SKM-1 (cell line): Measurements from ENCODE around the gene CES4A.
"Not testable (repeated sequence)": the region's sequence is repeated elsewhere in the genome, so short reads cannot be mapped to it uniquely, and the experiment has no call there.

Experiments
- DNase-seq: peaks from one replicate; lab custom pipeline; 2025; ENCODE audit not compliant: unreplicated experiment; lab: John Stamatoyannopoulos, UW

The CES4A gene

DNA sequence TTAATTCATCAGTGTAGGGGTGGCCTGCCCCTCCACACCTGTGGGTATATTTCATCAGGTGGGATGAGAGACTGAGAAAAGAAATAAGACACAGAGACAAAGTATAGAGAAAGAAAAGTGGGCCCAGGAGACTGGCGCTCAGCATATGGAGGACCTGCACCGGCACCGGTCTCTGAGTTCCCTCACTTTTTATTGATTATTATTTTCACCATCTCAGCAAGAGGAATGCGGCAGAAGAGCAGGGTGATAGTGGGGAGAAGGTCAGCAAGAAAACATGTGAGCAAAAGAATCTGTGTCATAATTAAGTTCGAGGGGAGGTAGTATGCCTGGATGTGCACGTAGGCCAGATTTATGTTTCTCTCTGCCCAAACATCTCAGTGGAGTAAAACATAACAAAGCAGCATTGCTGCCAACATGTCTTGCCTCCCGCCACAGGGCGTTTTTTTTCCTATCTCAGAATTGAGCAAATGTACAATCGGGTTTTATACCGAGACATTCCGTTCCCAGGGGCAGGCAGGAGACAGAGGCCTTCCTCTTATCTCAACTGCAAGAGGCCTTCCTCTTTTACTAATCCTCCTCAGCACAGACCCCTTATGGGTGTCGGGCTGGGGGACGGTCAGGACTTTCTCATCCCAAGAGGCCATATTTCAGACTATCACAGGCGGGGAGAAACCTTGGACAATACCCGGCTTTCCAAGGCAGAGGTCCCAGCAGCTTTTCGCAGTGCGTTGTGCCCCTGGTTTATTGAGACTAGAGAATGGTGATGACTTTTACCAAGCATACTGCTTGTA is 32.8 kb upstream of the CES4A start:
- not testable (repeated sequence) for DNase-seq

DNA sequence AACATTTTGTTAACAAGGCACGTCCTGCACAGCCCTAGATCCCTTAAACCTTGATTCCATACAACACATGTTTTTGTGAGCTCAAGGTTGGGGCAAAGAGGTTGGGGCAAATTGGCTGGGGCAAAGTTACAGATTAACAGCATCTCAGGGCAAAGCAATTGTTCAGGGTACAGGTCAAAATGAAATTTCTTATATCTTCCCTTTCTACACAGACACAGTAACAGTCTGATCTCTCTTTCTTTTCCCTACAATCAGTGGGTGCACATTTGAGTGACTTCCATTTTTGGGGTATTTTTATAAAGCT is 32.3 kb upstream of the CES4A start:
- DNase-seq: not testable (repeated sequence)

DNA sequence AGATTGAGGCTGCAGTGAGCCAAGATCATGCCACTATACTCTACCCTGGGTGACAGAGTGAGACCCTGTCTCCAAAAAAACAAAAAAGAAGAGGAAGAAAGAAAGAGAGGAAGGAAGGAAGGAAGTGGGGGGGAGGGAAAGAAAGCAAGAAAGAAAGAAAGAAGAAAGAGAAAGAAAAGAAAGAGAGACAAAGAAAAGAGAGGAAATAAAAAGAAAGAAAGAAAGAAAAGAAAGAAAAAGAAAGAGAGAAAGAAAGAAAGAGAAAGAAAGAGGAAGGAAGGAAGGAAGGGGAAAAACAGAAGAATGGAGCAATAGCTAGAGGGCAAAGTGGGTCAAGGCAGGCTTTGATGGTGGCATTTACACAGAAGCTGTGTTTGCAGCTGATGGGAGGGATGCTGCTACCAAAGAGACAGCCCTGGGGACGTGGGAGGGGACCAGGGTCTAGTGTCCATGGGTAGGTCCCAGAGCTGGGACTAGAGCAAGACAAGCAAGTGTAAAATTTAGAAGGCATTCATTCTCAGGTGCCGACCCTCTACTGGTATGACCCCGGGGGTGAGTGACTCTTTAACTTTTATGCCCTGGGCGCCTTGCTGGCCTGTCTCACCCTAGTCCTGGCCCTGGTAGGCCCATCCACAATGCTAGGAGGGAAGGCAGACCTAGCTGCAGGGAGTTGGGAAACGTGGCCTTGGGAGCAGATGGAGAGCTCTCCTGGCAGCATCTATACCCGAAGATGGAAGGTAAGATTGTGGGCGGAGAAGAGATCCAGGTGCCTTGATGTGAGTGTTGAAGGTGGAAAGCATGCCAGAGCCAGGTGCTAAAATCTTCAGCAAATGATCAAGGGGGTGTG is 29.3 kb upstream of the CES4A start:
- DNase-seq: no peak

DNA sequence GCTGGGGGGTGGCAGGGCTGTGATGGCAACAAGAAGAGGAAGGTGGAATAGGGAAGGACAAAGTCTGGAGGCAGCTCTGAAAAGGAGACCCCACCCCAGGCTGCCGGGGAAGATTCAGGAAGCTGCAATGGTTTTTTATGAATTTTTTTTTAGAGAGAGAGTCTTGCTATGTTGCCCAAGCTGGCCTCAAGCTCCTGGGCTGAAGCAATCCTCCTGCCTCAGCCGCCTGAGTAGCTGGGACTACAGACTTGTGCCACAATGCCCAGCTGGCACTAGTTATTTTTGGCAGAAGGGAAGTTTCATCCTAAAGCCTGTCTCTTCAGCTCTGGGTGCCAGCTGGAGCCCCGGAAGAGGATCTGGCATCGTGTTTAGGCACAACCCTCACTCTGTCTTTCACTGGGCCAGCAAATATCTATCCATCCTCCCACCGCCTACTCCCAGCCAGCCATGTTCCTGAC is 28.7 kb upstream of the CES4A start:
- no peak for DNase-seq

DNA sequence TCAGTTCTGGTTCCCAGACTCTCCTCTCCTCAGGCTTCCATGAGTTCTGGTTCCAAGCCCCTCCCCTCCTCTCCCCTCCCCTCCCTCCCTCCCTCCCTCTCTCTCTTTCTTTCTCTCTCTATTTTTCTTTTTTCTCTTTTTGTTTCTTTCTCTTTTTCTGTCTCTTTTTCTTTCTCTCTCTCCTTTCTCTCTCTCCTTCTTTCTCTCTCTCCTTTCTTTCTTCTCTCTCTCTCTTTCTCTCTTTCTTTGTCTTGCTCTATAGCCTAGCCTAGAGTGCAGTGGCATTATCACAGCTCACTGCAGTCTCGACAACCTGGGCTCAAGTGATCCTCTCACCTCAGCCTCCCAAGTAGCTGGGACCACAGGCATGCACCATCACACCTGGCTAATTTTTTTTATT is 28.1 kb upstream of the CES4A start:
- DNase-seq: no peak

DNA sequence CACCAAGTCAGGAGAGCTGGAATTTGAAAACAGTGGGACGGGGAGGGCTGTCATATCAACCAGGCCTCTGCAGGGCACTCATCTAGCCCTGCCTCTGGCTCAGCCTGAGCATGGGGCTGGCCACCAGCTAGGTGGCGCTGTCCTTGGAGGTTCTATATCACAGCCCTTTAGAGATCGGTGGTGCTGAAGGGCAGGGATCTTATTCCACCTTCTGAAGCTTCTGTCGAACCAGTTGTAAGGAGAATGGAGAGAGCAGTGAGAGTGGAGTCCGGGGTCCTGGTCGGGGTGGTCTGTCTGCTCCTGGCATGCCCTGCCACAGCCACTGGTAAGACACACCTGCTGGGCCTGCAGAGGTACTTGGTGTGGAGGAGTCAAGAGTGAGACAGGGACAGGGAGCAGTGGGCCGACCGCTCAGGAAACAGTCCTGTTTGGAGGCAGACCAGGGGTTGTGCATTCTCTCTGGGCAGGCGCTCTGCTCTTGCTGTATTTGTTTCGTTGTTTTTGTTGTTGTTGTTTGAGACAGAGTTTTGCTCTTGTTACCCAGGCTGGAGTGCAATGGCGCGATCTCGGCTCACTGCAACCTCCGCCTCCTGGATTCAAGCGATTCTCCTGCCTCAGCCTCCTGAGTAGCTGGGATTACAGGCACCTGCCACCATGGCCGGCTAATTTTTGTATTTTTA is 27.2 kb upstream of the CES4A start, which contains the start of gene CES3:
Gene CES3, plus strand, starts transcription at position 202 of the 680 bp plus-strand sequence. Its CDS starts 42 bp downstream, at position 244.
- peak; percentile 49 for DNase-seq

DNA sequence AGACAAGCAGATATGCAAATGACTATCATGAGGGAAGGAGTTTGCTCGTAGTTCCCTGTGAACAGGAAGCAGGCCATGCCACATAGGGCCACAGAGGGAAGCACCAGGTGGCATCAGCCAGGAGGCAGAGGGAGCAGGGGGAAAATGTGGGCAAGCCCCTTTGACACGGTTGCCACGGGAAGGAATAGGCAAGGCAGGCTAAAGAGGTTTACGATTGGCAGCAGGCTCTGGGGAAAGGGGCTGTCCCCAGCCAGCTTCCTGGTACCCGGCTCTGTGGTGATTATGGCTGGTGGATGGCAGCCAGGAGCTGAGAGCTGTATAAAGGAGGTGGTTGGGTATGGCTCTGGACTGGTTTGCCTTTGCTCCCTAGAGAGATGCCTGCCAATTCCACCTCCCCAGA is 26.5 kb upstream of the CES4A start:
- no peak for DNase-seq

DNA sequence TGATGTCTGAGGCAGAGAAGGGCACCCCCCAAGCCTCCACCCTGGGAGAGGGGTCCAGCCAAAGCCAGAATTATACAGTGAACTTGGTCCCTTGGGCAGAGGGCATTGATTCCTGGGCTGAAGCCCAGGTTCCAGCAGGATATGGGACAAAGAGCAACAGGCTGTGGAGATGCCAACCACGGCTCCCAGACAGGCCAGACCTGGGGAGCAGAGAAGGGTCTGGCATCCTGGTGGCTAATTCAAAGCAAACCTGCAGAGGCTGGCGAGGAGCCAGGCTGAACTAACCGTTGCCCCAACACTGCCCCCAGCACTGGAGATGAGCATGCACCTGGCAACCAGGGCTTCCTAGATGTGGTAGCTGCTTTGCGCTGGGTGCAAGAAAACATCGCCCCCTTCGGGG is 24.3 kb upstream of the CES4A start:
- no peak for DNase-seq

DNA sequence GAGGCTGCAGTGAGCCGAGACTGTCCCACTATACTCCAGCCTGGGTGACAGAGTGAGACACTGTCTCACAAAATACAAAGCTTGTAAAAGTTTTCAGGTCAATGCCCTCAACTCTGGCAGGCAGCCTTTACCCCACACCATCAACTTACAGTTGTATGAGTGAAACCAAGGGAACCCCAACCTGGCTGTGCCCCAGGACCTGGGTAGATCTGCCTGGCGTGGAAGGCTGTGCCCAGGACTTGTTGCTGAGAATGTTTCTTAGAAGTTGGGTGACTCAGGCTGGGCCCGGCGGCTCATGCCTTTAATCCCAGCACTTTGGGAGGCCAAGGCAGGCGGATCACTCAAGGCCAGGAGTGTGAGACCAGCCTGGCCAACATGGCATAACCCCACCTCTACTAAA is 19.5 kb upstream of the CES4A start:
- no peak for DNase-seq

DNA sequence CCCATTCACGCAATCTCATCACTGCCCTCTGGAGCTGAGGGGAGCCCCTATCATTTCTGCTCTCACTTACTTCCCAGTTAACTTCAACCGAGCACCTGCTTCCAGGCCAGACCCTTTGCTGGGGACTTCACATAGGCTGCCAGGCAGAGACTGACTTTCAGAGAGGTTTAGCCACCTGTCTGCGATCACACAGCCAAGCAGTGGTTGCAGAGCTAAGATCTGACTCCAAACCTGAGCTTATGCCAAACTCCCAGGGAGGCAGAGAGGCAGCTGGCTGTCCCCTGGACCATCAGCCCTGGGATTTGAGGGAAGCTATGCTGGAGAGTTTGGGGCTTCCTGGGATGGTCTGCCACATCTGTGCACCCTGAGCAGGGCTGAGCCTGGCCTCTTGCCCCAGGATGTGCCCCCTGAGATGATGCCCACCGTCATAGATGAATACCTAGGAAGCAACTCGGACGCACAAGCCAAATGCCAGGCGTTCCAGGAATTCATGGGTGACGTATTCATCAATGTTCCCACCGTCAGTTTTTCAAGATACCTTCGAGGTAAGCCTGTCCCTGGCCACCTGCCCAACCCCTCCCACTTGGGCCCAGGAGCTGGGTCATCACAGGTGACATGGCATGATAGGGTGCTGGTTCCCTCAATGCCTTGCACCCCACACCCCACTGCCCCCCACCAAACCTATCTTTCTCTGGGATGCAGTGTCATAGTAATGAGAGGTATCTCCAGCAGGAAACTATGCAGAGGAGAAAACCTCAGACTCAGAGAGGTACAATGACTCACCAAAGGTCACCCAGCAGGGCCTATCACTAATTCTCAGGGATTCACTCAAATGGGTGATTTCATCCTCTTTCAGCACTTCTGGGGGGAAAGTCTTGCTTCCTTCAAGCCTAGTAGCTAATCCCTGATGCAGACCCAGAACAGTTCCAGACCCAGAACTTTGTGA is 17.3 kb upstream of the CES4A start:
- no peak for DNase-seq

DNA sequence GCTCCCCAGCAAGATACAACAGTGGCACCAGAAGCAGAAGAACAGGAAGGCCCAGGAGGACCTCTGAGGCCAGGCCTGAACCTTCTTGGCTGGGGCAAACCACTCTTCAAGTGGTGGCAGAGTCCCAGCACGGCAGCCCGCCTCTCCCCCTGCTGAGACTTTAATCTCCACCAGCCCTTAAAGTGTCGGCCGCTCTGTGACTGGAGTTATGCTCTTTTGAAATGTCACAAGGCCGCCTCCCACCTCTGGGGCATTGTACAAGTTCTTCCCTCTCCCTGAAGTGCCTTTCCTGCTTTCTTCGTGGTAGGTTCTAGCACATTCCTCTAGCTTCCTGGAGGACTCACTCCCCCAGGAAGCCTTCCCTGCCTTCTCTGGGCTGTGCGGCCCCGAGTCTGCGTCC is 15.4 kb upstream of the CES4A start:
- no peak for DNase-seq

DNA sequence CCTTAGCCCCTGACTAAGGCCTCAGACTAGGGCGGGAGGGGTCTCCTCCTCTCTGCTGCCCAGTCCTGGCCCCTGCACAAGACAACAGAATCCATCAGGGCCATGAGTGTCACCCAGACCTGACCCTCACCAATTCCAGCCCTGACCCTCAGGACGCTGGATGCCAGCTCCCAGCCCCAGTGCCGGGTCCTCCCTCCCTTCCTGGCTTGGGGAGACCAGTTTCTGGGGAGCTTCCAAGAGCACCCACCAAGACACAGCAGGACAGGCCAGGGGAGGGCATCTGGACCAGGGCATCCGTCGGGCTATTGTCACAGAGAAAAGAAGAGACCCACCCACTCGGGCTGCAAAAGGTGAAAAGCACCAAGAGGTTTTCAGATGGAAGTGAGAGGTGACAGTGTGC is 14.7 kb upstream of the CES4A start:
- DNase-seq: no peak

DNA sequence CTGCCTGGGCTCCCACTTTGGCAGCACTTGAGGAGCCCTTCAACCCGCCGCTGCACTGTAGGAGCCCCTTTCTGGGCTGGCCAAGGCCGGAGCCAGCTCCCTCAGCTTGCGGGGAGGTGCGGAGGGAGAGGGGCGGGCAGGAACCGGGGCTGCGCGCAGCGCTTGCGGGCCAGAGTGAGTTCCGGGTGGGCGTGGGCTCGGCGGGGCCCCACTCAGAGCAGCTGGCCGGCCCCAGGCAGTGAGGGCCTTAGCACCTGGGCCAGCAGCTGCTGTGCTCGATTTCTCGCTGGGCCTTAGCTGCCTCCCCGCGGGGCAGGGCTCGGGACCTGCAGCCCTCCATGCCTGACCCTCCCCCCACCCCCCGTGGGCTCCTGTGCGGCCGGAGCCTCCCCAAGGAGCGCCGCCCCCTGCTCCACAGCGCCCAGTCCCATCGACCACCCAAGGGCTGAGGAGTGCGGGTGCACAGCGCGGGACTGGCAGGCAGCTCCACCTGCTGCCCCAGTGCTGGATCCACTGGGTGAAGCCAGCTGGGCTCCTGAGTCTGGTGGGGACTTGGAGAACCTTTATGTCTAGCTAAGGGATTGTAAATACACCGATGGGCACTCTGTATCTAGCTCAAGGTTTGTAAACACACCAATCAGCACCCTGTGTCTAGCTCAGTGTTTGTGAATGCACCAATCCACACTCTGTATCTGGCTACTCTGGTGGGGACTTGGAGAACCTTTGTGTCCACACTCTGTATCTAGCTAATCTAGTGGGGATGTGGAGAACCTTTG is 14.0 kb upstream of the CES4A start:
- DNase-seq: not testable (repeated sequence)

DNA sequence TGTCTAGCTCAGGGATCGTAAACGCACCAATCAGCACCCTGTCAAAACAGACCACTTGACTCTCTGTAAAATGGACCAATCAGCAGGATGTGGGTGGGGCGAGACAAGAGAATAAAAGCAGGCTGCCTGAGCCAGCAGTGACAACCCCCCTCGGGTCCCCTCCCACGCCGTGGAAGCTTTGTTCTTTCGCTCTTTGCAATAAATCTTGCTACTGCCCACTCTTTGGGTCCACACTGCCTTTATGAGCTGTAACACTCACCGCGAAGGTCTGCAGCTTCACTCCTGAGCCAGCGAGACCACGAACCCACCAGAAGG is 13.5 kb upstream of the CES4A start:
- not testable (repeated sequence) for DNase-seq

DNA sequence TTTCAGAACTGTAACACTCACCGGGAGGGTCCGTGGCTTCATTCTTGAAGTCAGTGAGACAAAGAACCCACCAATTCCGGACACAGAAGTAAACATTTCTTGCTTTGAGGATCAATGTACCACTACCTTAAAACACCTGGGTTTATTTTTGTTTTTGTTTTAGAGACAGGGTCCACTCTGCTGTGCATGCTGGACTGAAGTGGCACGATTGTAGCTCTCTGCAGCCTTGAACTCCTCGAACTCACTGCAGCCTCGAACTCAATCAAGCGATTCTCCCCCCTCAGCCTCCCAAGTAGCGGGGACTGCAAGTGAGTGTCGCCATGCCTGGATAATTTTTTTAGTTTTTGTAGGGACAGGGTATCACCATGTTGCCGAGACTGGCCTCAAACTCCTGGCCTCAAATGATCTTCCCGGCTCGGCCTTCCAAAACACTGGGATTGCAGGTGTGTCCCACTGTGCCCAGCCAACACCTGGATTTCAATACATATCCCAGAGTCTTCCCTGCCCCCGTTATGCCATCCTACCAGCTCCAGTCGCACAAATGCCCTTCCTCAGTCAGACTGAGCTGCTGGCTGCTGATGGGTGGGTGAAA is 13.0 kb upstream of the CES4A start:
- DNase-seq: no peak

DNA sequence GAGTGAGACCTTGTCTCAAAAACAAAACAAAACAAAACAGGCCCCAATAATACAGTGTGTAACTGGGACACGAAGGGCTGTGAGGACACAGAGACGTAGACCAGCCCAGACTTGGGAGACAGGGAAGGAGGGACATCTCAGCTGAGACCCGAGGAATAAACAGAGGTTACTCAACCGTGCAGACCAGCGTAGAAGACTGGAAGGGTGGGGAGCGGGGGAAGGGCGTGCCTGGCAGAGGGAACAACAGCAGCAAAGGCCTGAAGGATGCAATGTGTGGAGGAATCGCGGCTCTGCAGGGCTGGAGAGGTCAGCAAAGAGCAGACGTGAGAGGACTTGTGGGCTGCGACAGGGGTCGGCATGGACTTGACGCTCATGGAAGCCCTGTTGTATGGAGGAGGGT is 11.6 kb upstream of the CES4A start:
- DNase-seq: no peak

DNA sequence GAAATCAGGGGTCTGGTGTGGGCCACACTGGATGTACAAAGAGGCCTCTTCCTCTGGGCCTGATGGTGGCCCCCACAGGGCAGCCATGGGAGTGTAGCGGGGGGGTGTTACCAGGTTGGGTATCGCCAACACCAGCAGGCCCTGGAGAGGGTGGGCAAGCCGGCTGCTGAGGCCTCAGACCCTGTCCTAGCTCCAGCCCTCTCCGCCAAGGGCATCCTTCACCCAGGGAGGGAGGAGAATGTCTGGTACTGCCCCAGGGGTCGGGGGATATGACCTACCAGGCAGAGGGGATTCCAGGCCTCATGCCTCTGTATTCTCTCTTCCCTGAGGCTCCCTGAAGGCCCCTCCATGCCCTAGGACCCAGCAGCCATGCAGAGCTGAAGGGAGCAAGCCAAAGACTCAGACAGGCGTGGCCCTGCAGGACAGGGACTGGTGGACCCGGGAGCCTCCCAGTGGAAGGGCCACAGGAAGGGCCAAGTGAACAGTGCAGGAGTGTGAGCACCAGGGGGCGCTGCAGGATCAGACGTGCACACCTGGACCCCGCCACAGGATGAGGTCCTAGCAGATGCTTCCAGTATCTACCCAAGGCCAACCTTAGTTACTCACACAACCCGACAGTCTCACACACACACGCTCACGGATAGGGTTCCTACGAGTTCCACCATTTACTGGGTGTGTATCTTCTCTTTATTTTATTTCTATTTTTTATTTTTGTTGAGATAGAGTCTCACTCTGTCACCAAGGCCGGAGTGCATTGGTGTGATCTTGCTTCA is 10.9 kb upstream of the CES4A start:
- DNase-seq: peak; percentile 93

DNA sequence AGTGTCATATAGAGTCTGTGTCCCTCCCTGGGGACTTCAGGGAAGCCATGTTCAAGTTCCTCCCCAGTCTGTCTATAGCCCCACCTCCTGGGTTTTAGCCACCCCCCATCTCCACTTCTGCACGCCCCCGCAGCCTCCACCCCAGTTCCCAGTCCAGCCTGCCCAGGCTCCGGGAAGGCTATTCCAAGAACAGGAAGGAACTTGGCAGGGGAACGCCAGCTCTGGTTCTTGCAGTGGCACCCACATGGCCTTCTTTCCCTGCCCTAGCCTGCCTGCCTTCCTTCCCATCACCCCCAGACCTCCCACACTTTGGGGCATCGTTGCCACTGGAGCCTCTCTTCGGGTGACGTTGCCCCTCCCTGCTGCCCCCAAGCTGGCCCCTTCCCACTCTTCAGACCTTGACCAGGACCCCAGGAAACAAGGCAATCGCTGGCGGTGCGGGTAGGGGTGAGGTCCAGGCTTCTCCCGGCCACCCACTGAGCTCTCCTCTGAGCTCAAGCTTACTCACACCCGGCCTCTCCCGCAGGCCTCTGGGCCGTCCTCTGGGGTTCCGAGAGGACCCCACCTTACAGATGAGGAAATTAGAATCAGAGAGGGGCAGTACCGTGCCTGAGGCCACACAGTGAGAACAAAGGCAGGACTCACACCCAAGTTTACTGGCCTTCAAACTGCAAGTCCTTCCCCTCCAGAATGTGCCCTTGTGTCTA is 9.2 kb upstream of the CES4A start:
- DNase-seq: no peak
